ENCODE results near the gene LHX2.
A peak's percentile ranks its signal among the peaks of the same experiment; 100 is the strongest.

Gene LHX2

GRCh38 chr9:124017051-124017928 lies 5.7 kb downstream of the LHX2 start:
- TF ChIP-seq, protein P1, sequence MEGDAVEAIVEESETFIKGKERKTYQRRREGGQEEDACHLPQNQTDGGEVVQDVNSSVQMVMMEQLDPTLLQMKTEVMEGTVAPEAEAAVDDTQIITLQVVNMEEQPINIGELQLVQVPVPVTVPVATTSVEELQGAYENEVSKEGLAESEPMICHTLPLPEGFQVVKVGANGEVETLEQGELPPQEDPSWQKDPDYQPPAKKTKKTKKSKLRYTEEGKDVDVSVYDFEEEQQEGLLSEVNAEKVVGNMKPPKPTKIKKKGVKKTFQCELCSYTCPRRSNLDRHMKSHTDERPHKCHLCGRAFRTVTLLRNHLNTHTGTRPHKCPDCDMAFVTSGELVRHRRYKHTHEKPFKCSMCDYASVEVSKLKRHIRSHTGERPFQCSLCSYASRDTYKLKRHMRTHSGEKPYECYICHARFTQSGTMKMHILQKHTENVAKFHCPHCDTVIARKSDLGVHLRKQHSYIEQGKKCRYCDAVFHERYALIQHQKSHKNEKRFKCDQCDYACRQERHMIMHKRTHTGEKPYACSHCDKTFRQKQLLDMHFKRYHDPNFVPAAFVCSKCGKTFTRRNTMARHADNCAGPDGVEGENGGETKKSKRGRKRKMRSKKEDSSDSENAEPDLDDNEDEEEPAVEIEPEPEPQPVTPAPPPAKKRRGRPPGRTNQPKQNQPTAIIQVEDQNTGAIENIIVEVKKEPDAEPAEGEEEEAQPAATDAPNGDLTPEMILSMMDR (IDR thresholded peaks at IDR 0.05; ENCODE audit: low read depth, low read length), result no peak
- H3K4me3 ChIP-seq (replicated peaks in 1 of 2; ENCODE audit: low read depth in 2 of 2, low read length in 2 of 2), result no peak overlapping the region
- no peak for DNase-seq (ENCODE audit: low read depth in 2 of 2)

GRCh38 chr9:124017929-124018729 lies 6.6 kb downstream of the LHX2 start:
- TF ChIP-seq, protein P1 (IDR thresholded peaks at IDR 0.05; ENCODE audit: low read depth, low read length), result no peak
- H3K4me3 ChIP-seq (replicated peaks in 1 of 2; ENCODE audit: low read depth in 2 of 2, low read length in 2 of 2), result peak overlapping the region; percentile 13 to 28
- DNase-seq (ENCODE audit: low read depth in 2 of 2), result no peak

- TF ChIP-seq, protein P1 (IDR thresholded peaks at IDR 0.05; ENCODE audit: low read depth, low read length), result no peak
- H3K4me3 ChIP-seq (replicated peaks in 1 of 2; ENCODE audit: low read depth in 2 of 2, low read length in 2 of 2), result peak overlapping the region; percentile 13 to 28
Measured at GRCh38 chr9:124018730-124019697, 7.4 kb downstream of the LHX2 start.

DNA sequence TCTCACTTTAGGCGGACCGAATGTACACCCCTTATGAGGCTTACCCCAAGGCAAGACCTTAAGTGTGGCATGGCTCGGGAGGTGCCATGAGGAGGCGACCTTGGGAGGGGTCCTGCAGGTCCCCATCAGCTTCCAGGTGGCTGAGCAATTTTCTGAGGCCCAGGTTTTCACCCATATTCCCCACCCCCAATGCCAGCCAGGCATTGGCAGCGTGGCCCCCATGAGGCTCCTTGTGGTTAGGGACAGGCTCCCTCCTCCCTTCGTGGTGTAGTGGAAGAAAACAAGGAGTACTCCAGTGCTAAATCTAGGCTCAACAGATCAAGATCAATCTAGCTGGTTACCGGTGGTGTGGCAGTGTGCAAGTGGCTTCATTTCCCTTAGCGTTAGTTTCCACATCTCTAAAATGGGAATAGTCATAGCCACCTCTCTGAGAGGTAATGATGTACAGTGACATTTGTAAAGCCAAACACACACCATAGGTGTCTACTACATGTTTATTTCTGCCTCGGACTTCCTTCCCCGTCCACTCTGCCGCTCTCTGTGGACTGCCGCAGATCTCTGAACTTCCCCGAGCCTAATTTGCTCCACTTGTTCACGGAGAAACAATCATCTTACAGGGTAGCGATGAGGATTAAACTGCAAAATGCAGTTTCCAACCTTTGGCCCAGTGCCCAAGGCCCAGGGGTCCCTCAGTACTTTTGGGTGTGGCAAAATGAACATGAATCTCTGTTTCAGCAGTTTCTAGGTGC lies 8.4 kb downstream of the LHX2 start:
- TF ChIP-seq, protein P1 (IDR thresholded peaks at IDR 0.05; ENCODE audit: low read depth, low read length), result no peak
- no peak overlapping the region for H3K4me3 ChIP-seq (replicated peaks in 1 of 2; ENCODE audit: low read depth in 2 of 2, low read length in 2 of 2)
- DNase-seq (ENCODE audit: low read depth in 2 of 2), result no peak

More at GRCh38 chr9:124018730-124019697, 7.4 kb downstream of the LHX2 start:
- DNase-seq (ENCODE audit: low read depth in 2 of 2), result no peak

GRCh38 chr9:124020520-124021384 lies 9.2 kb downstream of the LHX2 start:
- TF ChIP-seq, protein P1 (IDR thresholded peaks at IDR 0.05; ENCODE audit: low read depth, low read length), result no peak
- DNase-seq (ENCODE audit: low read depth in 2 of 2), result no peak
- no peak overlapping the region for H3K4me3 ChIP-seq (replicated peaks in 1 of 2; ENCODE audit: low read depth in 2 of 2, low read length in 2 of 2)

Data from cardiac fibroblast (primary cell).